ENCODE results near the gene THSD7A. TPM values are rescaled to one million over a fixed set of nuclear protein-coding genes. Genes with fewer than 3 reads are reported as not detected.
"Not testable (repeated sequence)": the region's sequence is repeated elsewhere in the genome, so short reads cannot be mapped to it uniquely, and the experiment has no call there.

THSD7A gene
- total RNA-seq, 1 donor from 2014 or later, result 8.0 TPM

DNA sequence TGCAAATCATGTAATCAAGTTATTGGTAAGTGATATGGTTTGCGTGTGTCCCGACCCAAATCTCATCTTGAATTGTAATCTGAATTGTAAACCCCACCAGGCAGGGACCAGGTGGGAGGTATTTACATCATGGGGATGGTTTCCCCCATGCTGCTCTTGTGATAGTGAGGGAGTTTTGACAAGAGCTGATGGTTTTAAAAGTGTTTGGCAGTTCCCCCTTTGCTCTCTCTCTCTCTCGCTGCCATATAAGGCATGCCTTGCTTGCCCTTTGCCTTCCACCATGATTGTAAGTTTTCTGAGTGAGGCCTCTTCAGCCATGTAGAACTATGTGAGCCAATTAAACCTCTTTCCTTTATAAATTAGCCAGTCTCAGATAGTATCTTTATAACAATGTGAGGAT is 302.6 kb downstream of the THSD7A start:
- H3K27ac ChIP-seq, result no peak overlapping the region
- intact Hi-C loops (cut with DNase I), result no loop called here
- H3K4me3 ChIP-seq, result no peak overlapping the region
- H3K4me1 ChIP-seq, result no peaks in the 10 kb centered on the region
- TF ChIP-seq, protein P1, sequence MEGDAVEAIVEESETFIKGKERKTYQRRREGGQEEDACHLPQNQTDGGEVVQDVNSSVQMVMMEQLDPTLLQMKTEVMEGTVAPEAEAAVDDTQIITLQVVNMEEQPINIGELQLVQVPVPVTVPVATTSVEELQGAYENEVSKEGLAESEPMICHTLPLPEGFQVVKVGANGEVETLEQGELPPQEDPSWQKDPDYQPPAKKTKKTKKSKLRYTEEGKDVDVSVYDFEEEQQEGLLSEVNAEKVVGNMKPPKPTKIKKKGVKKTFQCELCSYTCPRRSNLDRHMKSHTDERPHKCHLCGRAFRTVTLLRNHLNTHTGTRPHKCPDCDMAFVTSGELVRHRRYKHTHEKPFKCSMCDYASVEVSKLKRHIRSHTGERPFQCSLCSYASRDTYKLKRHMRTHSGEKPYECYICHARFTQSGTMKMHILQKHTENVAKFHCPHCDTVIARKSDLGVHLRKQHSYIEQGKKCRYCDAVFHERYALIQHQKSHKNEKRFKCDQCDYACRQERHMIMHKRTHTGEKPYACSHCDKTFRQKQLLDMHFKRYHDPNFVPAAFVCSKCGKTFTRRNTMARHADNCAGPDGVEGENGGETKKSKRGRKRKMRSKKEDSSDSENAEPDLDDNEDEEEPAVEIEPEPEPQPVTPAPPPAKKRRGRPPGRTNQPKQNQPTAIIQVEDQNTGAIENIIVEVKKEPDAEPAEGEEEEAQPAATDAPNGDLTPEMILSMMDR (IDR thresholded peaks at IDR 0.05), result no peak
- H3K9me3 ChIP-seq, result no peaks in the 10 kb centered on the region
- H3K36me3 ChIP-seq, result no peaks in the 10 kb centered on the region
- DNase-seq, result no peak
- no peak for ATAC-seq
- H3K27me3 ChIP-seq, result no peaks in the 10 kb centered on the region

DNA sequence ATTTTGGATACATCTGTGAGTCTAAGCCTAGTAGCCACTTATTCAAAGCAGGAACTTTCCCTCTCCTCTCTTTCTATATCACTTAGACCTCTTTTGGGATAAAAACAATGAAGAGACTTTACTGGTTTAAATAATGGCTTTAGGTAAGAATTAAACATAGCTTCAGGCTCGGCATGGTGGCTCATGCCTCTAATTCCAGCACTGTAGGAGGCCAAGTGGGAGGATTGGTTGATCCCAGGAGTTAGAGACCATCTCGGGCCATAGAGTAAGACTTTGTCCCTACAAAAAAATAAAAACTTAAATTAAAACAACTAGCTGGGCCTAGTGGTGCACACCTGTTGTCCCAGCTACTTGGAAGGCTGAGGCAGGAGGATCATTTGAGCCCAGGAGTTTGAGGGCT is 304.3 kb downstream of the THSD7A start:
- intact Hi-C loops (cut with DNase I), result no loop called here
- TF ChIP-seq, protein P1 (IDR thresholded peaks at IDR 0.05), result no peak
- ATAC-seq, result no peak
- Histone ChIP-seq H3K9me3 (no peaks in the 10 kb centered on the region), H3K27ac (no peak overlapping the region), H3K27me3 (no peaks in the 10 kb centered on the region), H3K4me3 (no peak overlapping the region), H3K4me1 (no peaks in the 10 kb centered on the region), H3K36me3 (no peaks in the 10 kb centered on the region)
- no peak for DNase-seq

DNA sequence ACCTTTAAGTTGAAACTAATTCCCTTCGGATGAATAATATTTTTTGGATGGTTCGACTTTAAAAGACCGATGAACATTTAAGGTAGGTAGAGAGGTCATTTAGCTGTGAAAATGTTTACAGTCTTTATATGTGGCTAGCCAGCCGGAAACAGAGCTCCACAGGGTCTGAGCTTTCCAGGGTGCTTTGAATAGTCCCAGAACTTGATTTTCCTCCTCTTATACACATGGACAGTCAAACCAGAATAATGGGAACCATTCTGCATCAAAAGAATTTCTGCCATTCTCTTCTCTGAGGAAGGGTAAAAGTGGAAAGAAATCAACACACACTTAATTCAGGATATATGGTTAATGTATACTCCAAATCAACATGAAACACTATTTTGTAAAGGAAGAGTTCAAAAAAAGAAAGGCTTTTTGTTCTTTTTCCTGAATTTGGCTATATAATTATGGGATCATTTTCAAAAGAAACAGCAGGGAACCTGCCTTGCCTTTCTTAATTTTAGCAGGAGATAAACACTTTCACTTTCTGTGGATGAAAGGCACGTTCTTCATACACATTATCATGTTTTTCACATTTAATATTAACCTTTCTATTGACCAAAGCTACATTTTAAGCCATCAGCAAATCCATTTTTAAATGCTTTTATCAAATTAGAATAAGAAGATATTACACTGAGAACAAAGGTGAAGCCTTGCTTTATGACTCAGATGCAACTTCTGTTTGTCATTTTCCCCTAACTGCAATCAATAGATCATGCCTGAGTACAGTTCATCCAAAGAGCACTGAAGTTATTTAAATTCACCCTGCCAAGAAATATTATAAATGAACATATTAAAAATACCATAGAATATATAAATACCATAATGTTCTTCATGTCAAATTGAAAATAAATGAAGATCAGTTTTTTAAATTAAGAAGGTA is 307.3 kb downstream of the THSD7A start:
- no peak for ATAC-seq
- H3K27me3 ChIP-seq, result no peaks in the 10 kb centered on the region

DNA sequence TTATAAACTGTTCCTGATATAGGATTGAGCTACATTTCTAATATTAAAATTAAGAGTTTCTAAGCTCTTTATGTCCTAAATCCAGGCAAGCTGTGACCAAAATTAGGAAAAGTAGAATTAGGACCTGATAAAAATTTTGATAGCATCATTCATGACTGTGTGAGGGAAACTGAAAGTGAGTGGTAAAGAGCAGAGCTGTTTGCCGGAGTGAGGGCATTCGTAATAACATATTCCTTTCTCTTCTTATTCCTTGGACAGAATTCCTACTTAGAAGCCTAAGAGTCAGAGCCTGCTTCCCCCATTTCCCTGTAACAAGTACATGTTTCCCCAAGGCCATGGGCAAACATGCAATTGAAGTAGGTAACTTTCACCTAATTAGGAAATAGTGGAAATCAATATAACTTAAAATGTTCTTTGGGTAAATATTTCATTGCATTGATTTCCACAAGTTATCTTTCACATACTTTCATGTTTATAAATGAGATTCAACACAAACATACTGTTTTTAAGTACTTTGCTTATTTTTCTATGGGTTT is 310.0 kb downstream of the THSD7A start:
- DNase-seq; H3K9me3 ChIP-seq; H3K36me3 ChIP-seq; H3K4me1 ChIP-seq; intact Hi-C loops (cut with DNase I); ATAC-seq; H3K27me3 ChIP-seq; H3K27ac ChIP-seq: not testable (repeated sequence)
- H3K4me3 ChIP-seq, result peak overlapping the region; percentile 28

More for the DNA sequence above, 307.3 kb downstream of the THSD7A start:
- no peaks in the 10 kb centered on the region for H3K9me3 ChIP-seq
- intact Hi-C loops (cut with DNase I), result no loop called here
- no peaks in the 10 kb centered on the region for H3K36me3 ChIP-seq
- TF ChIP-seq, protein P1 (IDR thresholded peaks at IDR 0.05), result no peak
- H3K27ac ChIP-seq, result no peak overlapping the region
- no peak for DNase-seq
- H3K4me1 ChIP-seq, result no peaks in the 10 kb centered on the region
- H3K4me3 ChIP-seq, result no peak overlapping the region

DNA sequence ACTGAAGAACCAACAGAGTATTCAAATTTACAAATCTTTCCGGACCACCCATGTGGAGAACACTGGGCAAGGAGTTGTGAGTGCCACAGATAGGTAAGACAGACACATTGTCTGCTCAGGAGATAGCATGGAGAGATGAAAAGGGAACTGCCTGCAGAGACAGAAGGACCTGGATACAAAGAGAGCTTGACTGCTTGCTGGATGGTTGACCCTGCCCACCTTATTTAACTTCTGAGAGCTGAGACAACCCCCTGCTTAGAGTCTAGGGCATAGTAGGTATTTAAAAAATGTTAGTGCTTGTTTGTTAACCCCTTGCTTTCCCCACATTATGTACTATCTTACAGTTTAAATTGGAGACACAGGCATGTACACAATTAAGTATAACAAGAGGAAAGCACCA is 314.1 kb downstream of the THSD7A start:
- H3K4me1 ChIP-seq, result no peaks in the 10 kb centered on the region
- no peaks in the 10 kb centered on the region for H3K9me3 ChIP-seq
- intact Hi-C loops (cut with DNase I), result no loop called here
- no peaks in the 10 kb centered on the region for H3K27me3 ChIP-seq
- TF ChIP-seq, protein P1 (IDR thresholded peaks at IDR 0.05), result no peak
- DNase-seq, result no peak
- ATAC-seq, result no peak
- H3K36me3 ChIP-seq, result no peaks in the 10 kb centered on the region
- no peak overlapping the region for H3K4me3 ChIP-seq
- H3K27ac ChIP-seq, result no peak overlapping the region

GRCh38 chr7:11516328-11516727 is 315.7 kb downstream of the THSD7A start:
- Histone ChIP-seq H3K9me3 (no peaks in the 10 kb centered on the region), H3K4me3 (no peak overlapping the region)
- ATAC-seq, result no peak

More at GRCh38 chr7:11516328-11516727, 315.7 kb downstream of the THSD7A start:
- Histone ChIP-seq H3K4me1 (no peaks in the 10 kb centered on the region), H3K27me3 (no peaks in the 10 kb centered on the region), H3K36me3 (no peaks in the 10 kb centered on the region), H3K27ac (no peak overlapping the region)
- TF ChIP-seq, protein P1 (IDR thresholded peaks at IDR 0.05), result no peak
- intact Hi-C loops (cut with DNase I), result no loop called here
- no peak for DNase-seq
